GM12878 (cell line): ENCODE results near the gene ADGRE2. TPM values are rescaled to one million over a fixed set of nuclear protein-coding genes. Genes with fewer than 3 reads are reported as not detected.

Source experiments
- ATF7 ChIP-seq: fragments of 450-650 bp; IDR thresholded peaks from 2 replicates; pipeline ENCODE4 v1.6.1; 2016; ENCODE audit warnings: low read depth, mild to moderate bottlenecking
- BCL11A ChIP-seq: IDR thresholded peaks from 2 replicates; pipeline ENCODE4 v1.6.1; 2011; ENCODE audit warnings: low read depth, low read length
- CBX5 ChIP-seq: sonication (generic); IDR thresholded peaks from 2 replicates; pipeline ENCODE4 v1.6.1; 2016; ENCODE audit warnings: low read depth, moderate library complexity, mild to moderate bottlenecking, inconsistent platforms
- EGR1 ChIP-seq, 2 experiments: IDR thresholded peaks; 1 replicate in 1 of 2; 2 replicates in 1 of 2; pipeline ENCODE4 v1.6.1; 2011 to 2012; ENCODE audit warnings: low read depth in 2 of 2, low read length in 2 of 2, borderline replicate concordance in 1 of 2, mild to moderate bottlenecking in 1 of 2, moderate library complexity in 1 of 2
- FOS ChIP-seq: IDR thresholded peaks from 3 replicates; pipeline ENCODE4 v1.6.1; 2011; ENCODE audit warnings: borderline replicate concordance; ENCODE audit not compliant: insufficient read length; ENCODE audit errors: extremely low read depth
- IKZF1 ChIP-seq: fragments of 450-650 bp; conservative IDR thresholded peaks from 2 replicates; pipeline ENCODE4 v1.6.1; 2017; ENCODE audit warnings: antibody characterized with exemption, mild to moderate bottlenecking
- MEF2A ChIP-seq: IDR thresholded peaks from 2 replicates; pipeline ENCODE4 v1.6.1; 2011; ENCODE audit warnings: low read depth, mild to moderate bottlenecking, low read length, moderate library complexity; ENCODE audit not compliant: insufficient read depth
- MTA3 ChIP-seq: IDR thresholded peaks from 2 replicates; pipeline ENCODE4 v1.6.1; 2012; ENCODE audit warnings: low read length, inconsistent platforms, borderline replicate concordance
- POLR2AphosphoS2 ChIP-seq: IDR thresholded peaks from 2 replicates; pipeline ENCODE4 v1.6.1; 2011; ENCODE audit warnings: low read depth, mild to moderate bottlenecking, low read length, improper control_type of control experiment, moderate library complexity
- RAD21 ChIP-seq: IDR thresholded peaks from 2 replicates; pipeline ENCODE4 v1.6.1; 2011; ENCODE audit warnings: mild to moderate bottlenecking, low read depth, low read length, moderate library complexity; ENCODE audit not compliant: insufficient read depth
- RCOR1 ChIP-seq: conservative IDR thresholded peaks from 2 replicates; pipeline ENCODE4 v1.6.1; 2012; ENCODE audit warnings: low read depth, low read length, improper control_type of control experiment
- RELA ChIP-seq: fragments of 450-650 bp; IDR thresholded peaks from 2 replicates; pipeline ENCODE4 v1.8.0; 2014; ENCODE audit warnings: borderline replicate concordance; ENCODE audit not compliant: partially characterized antibody
- SMARCA5 ChIP-seq: fragments of 450-650 bp; IDR thresholded peaks from 2 replicates; pipeline ENCODE4 v1.6.1; 2017; ENCODE audit warnings: mild to moderate bottlenecking
- SMC3 ChIP-seq: IDR thresholded peaks from 2 replicates; pipeline ENCODE4 v1.6.1; 2011; ENCODE audit warnings: low read length, improper control_type of control experiment, borderline replicate concordance
- SUPT20H ChIP-seq: IDR thresholded peaks from 2 replicates; pipeline ENCODE4 v1.6.1; 2011; ENCODE audit warnings: low read depth, mild to moderate bottlenecking, low read length, moderate library complexity, borderline replicate concordance; ENCODE audit not compliant: control insufficient read depth
- ZBED1 ChIP-seq: IDR thresholded peaks from 2 replicates; pipeline ENCODE4 v1.6.1; 2016; ENCODE audit warnings: borderline replicate concordance
- polyA plus RNA-seq, 11 experiments: library from polyadenylated mRNA; depleted of rRNA in 4 of 11; unstranded in 6 of 11; stranded (reverse) in 5 of 11; fragments of >200 nt; fragmentation: Nextera tagmentation in 4 of 11; fragmentation: Illumina TruSeq in 1 of 11; extraction: Ambion mirVana in 4 of 11; extraction: Trizol in 1 of 11; gene quantifications; 1 replicate in 1 of 11; 2 replicates in 10 of 11; pipeline versions ENCODE4 v1.2.1 to v1.2.3, GENCODE V29; 2011 to 2016; ENCODE audit warnings: inconsistent platforms in 2 of 11, missing spikeins in 2 of 11, low read depth in 1 of 11
- total RNA-seq, 4 experiments: library from RNA; depleted of rRNA in 3 of 4; stranded (reverse); fragments of >200 nt in 3 of 4; fragmentation: Illumina TruSeq in 1 of 4; extraction: Trizol in 1 of 4; gene quantifications; 2 replicates each; pipeline versions ENCODE4 v1.2.1 to v1.2.3, GENCODE V29; 2013 to 2021
- TF ChIP-seq, protein P1 (sequence below), 3 experiments: IDR thresholded peaks in 2 of 3; conservative IDR thresholded peaks in 1 of 3; 2 replicates each; pipeline ENCODE4 v1.5.1; 2011; ENCODE audit warnings: low read depth in 3 of 3, low read length in 3 of 3, mild to moderate bottlenecking in 3 of 3, control low read depth in 2 of 3, moderate library complexity in 2 of 3, inconsistent platforms in 1 of 3, mixed read lengths in 1 of 3; ENCODE audit not compliant: control insufficient read depth in 2 of 3, insufficient read depth in 1 of 3; ENCODE audit errors: extremely low read depth in 1 of 3
- TF ChIP-seq, protein P2 (sequence below): IDR thresholded peaks from 2 replicates; pipeline ENCODE4 v1.6.1; 2012; ENCODE audit warnings: improper control_type of control experiment, low read depth, low read length; ENCODE audit not compliant: insufficient replicate concordance
- TF ChIP-seq, protein P3 (sequence below): fragments of 450-650 bp; IDR thresholded peaks from 2 replicates; pipeline ENCODE4 v1.6.1; 2017; ENCODE audit warnings: antibody characterized with exemption, mild to moderate bottlenecking, moderate library complexity
- TF ChIP-seq, protein P4 (sequence below): fragments of 450-650 bp; IDR thresholded peaks from 2 replicates; pipeline ENCODE4 v1.6.1; 2017; ENCODE audit warnings: borderline replicate concordance

The ADGRE2 gene
- total and polyA plus RNA-seq, 10 of the 15 experiments (the other 5 are each of a cell fraction or from before 2014, with no cell fraction given), result 0.15 to 12.7 (median 4.6) TPM

DNA sequence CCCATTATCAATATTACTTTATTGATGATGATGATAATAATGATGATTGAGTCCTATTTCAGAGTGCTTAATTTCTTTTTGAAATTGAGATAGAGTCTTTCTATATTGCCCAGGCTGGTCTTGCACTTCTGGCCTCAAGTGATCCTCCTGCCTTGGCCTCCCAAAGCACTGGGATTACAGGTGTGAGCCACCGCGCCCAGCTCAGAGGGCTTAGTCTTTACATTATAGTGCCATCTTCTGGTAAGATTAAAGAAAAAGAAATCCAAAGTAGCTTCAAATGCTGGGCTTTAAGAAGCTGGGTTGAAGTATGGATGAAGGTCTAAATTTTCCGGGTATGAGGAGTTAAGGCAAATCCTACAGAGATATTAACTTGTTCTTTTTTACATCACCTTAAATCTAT is 91.9 kb downstream of the ADGRE2 start (continued):
- TF ChIP-seq MTA3 (no peak), FOS (no peak), RAD21 (peak; percentile 73), SMARCA5 (peak; percentile 94; the same call in 1 of the 2 replicates), MEF2A (no peak), IKZF1 (no peak), POLR2AphosphoS2 (no peak), RELA (no peak), RCOR1 (no peak), ATF7 (0 out of 2 replicates have a peak, but pooled peaks have one; percentile 36), EGR1 (IDR thresholded peaks at IDR 0.05; ENCODE audit: borderline replicate concordance in 1 of 2, low read depth in 2 of 2, low read length in 2 of 2) (no peak), SUPT20H (no peak), SMC3 (peak; percentile 72), CBX5 (no peak), ZBED1 (no peak), BCL11A (no peak)
- TF ChIP-seq, protein P1, sequence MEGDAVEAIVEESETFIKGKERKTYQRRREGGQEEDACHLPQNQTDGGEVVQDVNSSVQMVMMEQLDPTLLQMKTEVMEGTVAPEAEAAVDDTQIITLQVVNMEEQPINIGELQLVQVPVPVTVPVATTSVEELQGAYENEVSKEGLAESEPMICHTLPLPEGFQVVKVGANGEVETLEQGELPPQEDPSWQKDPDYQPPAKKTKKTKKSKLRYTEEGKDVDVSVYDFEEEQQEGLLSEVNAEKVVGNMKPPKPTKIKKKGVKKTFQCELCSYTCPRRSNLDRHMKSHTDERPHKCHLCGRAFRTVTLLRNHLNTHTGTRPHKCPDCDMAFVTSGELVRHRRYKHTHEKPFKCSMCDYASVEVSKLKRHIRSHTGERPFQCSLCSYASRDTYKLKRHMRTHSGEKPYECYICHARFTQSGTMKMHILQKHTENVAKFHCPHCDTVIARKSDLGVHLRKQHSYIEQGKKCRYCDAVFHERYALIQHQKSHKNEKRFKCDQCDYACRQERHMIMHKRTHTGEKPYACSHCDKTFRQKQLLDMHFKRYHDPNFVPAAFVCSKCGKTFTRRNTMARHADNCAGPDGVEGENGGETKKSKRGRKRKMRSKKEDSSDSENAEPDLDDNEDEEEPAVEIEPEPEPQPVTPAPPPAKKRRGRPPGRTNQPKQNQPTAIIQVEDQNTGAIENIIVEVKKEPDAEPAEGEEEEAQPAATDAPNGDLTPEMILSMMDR (IDR thresholded peaks at IDR 0.05 in 2 of 3, conservative IDR thresholded peaks at IDR 0.05 in 1 of 3; ENCODE audit: control insufficient read depth in 2 of 3, extremely low read depth in 1 of 3, insufficient read depth in 1 of 3, low read depth in 3 of 3, low read length in 3 of 3), result peak; percentile 24 to 51 (median 34); a peak in 4 of 6 replicates
- TF ChIP-seq, protein P2, sequence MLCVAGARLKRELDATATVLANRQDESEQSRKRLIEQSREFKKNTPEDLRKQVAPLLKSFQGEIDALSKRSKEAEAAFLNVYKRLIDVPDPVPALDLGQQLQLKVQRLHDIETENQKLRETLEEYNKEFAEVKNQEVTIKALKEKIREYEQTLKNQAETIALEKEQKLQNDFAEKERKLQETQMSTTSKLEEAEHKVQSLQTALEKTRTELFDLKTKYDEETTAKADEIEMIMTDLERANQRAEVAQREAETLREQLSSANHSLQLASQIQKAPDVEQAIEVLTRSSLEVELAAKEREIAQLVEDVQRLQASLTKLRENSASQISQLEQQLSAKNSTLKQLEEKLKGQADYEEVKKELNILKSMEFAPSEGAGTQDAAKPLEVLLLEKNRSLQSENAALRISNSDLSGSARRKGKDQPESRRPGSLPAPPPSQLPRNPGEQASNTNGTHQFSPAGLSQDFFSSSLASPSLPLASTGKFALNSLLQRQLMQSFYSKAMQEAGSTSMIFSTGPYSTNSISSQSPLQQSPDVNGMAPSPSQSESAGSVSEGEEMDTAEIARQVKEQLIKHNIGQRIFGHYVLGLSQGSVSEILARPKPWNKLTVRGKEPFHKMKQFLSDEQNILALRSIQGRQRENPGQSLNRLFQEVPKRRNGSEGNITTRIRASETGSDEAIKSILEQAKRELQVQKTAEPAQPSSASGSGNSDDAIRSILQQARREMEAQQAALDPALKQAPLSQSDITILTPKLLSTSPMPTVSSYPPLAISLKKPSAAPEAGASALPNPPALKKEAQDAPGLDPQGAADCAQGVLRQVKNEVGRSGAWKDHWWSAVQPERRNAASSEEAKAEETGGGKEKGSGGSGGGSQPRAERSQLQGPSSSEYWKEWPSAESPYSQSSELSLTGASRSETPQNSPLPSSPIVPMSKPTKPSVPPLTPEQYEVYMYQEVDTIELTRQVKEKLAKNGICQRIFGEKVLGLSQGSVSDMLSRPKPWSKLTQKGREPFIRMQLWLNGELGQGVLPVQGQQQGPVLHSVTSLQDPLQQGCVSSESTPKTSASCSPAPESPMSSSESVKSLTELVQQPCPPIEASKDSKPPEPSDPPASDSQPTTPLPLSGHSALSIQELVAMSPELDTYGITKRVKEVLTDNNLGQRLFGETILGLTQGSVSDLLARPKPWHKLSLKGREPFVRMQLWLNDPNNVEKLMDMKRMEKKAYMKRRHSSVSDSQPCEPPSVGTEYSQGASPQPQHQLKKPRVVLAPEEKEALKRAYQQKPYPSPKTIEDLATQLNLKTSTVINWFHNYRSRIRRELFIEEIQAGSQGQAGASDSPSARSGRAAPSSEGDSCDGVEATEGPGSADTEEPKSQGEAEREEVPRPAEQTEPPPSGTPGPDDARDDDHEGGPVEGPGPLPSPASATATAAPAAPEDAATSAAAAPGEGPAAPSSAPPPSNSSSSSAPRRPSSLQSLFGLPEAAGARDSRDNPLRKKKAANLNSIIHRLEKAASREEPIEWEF, result peak; percentile 33
- TF ChIP-seq, protein P3, sequence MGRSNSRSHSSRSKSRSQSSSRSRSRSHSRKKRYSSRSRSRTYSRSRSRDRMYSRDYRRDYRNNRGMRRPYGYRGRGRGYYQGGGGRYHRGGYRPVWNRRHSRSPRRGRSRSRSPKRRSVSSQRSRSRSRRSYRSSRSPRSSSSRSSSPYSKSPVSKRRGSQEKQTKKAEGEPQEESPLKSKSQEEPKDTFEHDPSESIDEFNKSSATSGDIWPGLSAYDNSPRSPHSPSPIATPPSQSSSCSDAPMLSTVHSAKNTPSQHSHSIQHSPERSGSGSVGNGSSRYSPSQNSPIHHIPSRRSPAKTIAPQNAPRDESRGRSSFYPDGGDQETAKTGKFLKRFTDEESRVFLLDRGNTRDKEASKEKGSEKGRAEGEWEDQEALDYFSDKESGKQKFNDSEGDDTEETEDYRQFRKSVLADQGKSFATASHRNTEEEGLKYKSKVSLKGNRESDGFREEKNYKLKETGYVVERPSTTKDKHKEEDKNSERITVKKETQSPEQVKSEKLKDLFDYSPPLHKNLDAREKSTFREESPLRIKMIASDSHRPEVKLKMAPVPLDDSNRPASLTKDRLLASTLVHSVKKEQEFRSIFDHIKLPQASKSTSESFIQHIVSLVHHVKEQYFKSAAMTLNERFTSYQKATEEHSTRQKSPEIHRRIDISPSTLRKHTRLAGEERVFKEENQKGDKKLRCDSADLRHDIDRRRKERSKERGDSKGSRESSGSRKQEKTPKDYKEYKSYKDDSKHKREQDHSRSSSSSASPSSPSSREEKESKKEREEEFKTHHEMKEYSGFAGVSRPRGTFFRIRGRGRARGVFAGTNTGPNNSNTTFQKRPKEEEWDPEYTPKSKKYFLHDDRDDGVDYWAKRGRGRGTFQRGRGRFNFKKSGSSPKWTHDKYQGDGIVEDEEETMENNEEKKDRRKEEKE, result no peak
- TF ChIP-seq, protein P4, sequence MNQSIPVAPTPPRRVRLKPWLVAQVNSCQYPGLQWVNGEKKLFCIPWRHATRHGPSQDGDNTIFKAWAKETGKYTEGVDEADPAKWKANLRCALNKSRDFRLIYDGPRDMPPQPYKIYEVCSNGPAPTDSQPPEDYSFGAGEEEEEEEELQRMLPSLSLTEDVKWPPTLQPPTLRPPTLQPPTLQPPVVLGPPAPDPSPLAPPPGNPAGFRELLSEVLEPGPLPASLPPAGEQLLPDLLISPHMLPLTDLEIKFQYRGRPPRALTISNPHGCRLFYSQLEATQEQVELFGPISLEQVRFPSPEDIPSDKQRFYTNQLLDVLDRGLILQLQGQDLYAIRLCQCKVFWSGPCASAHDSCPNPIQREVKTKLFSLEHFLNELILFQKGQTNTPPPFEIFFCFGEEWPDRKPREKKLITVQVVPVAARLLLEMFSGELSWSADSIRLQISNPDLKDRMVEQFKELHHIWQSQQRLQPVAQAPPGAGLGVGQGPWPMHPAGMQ, result no peak
